Measurements from ENCODE around the gene RBPJ. TPM values are rescaled to one million over a fixed set of nuclear protein-coding genes. Genes with fewer than 3 reads are reported as not detected.
"Not testable (repeated sequence)": the region's sequence is repeated elsewhere in the genome, so short reads cannot be mapped to it uniquely, and the experiment has no call there.

The RBPJ gene
- total RNA-seq, 1 donor from 2014 or later: 162 TPM

DNA sequence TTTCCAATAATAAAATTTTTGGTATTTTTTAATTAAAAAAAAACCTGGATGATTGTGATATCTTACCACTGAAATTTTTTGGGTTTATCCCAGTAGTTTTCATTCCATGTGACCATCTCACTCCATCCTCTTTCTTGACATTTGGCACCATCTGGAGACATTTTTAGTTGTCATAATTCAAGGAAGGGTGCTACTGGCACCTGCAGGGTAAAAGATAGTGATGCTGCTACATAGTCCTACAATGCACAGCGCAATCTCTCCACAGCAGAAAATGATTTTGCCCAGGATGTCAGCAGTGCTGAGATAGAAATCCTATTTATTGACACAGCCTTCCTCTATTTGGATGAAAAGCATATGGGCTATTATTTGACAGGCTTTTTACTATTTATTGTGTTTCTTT lies 79.3 kb downstream of the RBPJ start:
- TF ChIP-seq, protein P1, sequence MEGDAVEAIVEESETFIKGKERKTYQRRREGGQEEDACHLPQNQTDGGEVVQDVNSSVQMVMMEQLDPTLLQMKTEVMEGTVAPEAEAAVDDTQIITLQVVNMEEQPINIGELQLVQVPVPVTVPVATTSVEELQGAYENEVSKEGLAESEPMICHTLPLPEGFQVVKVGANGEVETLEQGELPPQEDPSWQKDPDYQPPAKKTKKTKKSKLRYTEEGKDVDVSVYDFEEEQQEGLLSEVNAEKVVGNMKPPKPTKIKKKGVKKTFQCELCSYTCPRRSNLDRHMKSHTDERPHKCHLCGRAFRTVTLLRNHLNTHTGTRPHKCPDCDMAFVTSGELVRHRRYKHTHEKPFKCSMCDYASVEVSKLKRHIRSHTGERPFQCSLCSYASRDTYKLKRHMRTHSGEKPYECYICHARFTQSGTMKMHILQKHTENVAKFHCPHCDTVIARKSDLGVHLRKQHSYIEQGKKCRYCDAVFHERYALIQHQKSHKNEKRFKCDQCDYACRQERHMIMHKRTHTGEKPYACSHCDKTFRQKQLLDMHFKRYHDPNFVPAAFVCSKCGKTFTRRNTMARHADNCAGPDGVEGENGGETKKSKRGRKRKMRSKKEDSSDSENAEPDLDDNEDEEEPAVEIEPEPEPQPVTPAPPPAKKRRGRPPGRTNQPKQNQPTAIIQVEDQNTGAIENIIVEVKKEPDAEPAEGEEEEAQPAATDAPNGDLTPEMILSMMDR (IDR thresholded peaks at IDR 0.05; ENCODE audit: unreplicated experiment): no peak
- peaks cover 34% of the 10 kb centered on the region for H3K36me3 Mint-ChIP-seq (ENCODE audit: insufficient read depth)
- H3K27me3 Mint-ChIP-seq: no peaks in the 10 kb centered on the region
- peaks cover 2% of the 10 kb centered on the region for H3K9me3 Mint-ChIP-seq (ENCODE audit: low read depth)
- no peak overlapping the region for H3K27ac Mint-ChIP-seq
- DNase-seq (ENCODE audit: low spot score, unreplicated experiment): no peak
- no peak overlapping the region for H3K4me3 Mint-ChIP-seq (ENCODE audit: low read depth)
- peaks cover 23% of the 10 kb centered on the region for H3K4me1 Mint-ChIP-seq (ENCODE audit: low read depth)

DNA sequence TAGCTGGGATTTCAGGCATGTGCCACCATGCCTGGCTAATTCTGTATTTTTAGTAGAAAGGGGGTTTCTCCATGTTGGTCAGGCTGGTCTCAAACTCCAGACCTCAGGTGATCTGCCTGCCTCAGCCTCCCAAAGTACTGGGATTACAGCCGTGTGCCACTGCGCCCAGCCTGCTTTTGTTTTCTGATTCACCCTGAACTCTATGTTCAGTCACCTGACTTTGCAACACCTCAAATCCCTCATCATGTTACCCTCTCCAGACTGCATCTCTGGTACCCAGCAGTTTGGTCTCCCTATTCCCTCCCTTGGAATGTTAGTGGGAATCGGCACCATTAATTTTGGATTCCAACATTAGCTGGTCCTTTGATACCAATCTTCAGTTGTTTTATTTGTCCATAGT lies 81.2 kb downstream of the RBPJ start:
- H3K36me3 Mint-ChIP-seq (ENCODE audit: insufficient read depth): peaks cover 39% of the 10 kb centered on the region
- not testable (repeated sequence) for H3K27me3 Mint-ChIP-seq; H3K9me3 Mint-ChIP-seq (ENCODE audit: low read depth); DNase-seq (ENCODE audit: low spot score, unreplicated experiment); H3K4me3 Mint-ChIP-seq (ENCODE audit: low read depth)
- H3K27ac Mint-ChIP-seq: peak overlapping the region; percentile 70
- peaks cover 23% of the 10 kb centered on the region for H3K4me1 Mint-ChIP-seq (ENCODE audit: low read depth)

DNA sequence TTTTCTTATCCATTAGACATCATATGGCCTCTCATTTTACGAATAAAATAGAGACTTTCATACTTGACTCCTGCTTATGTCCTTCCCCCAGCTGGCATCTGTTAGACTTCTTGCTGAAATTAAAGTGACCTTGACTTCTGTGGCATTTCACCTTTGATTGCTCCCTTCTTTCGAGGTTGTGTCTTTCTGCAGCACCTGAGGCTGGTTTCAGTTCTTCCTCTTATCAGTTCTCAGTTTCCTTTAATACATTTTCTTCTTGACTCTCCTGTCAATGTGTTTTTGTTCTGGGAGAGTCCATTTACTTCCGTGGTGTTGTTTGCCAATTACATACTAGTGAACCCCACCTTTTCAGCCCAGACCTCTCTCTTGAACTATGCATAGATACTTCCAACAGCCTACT lies 81.6 kb downstream of the RBPJ start:
- TF ChIP-seq, protein P1 (IDR thresholded peaks at IDR 0.05; ENCODE audit: unreplicated experiment): no peak
- peak overlapping the region; percentile 70 for H3K27ac Mint-ChIP-seq
- H3K27me3 Mint-ChIP-seq: no peaks in the 10 kb centered on the region
- peaks cover 9% of the 10 kb centered on the region for H3K9me3 Mint-ChIP-seq (ENCODE audit: low read depth)
- DNase-seq (ENCODE audit: low spot score, unreplicated experiment): no peak
- no peak overlapping the region for H3K4me3 Mint-ChIP-seq (ENCODE audit: low read depth)
- peaks cover 42% of the 10 kb centered on the region for H3K36me3 Mint-ChIP-seq (ENCODE audit: insufficient read depth)
- H3K4me1 Mint-ChIP-seq (ENCODE audit: low read depth): peaks cover 23% of the 10 kb centered on the region

DNA sequence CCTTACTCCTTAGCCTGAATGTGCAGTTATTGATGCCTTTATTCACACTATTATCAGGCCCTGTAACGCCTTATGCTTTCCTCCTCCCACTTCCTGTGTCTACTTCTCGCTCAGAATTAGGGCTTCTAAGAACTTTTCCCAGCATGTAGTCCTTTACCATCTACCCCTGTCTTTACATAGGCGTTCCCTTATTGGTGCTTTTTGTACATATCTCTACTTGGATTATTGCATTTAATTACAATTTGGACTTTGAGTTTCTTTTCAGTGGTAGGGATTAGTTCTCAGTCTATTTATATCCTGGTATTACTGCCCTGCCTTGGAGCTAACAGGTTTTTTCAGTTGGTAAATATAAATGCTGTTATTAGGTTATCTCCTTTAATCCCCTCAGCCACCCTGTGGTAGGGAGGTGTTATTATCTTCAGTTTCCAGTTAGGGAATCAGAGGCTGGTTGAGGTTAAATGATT lies 84.0 kb downstream of the RBPJ start:
- H3K4me3 Mint-ChIP-seq (ENCODE audit: low read depth): no peak overlapping the region
- no peak for DNase-seq (ENCODE audit: low spot score, unreplicated experiment)
- H3K9me3 Mint-ChIP-seq (ENCODE audit: low read depth): peaks cover 9% of the 10 kb centered on the region
- H3K4me1 Mint-ChIP-seq (ENCODE audit: low read depth): peaks cover 25% of the 10 kb centered on the region
- peaks cover 42% of the 10 kb centered on the region for H3K36me3 Mint-ChIP-seq (ENCODE audit: insufficient read depth)
- TF ChIP-seq, protein P1 (IDR thresholded peaks at IDR 0.05; ENCODE audit: unreplicated experiment): peak; percentile 16
- no peak overlapping the region for H3K27ac Mint-ChIP-seq
- H3K27me3 Mint-ChIP-seq: no peaks in the 10 kb centered on the region

DNA sequence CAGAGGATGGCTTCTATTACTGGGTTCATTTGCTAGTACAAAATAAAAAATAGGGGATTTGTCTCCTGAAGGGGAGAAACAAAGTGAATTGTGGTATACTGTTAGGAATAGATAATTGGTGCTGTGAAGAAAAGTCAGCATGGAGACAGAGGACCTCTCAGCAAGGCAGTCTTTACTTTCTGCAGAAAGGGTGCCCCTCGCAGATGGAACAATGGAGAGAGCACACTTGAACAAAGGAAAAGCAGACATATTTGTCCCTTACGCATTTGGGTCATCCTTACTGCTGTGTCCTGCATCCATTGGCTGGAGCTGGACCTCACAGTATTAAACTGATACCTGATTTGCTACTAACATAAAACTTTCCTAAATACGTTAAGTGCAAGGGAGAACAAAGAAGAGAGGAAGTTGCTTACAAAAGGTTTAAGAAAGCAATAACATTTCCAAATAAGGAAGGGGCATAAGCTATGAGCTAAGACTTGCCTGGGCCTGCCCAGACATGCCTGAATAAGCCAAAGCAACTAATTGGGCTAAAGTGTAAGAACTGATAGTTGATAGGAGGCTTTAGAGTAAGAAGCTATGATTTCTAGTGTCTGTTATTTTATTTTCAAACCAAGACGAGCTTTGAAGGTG lies 85.6 kb downstream of the RBPJ start:
- H3K4me3 Mint-ChIP-seq (ENCODE audit: low read depth): no peak overlapping the region
- peaks cover 9% of the 10 kb centered on the region for H3K9me3 Mint-ChIP-seq (ENCODE audit: low read depth)
- TF ChIP-seq, protein P1 (IDR thresholded peaks at IDR 0.05; ENCODE audit: unreplicated experiment): no peak
- DNase-seq (ENCODE audit: low spot score, unreplicated experiment): no peak
- H3K27ac Mint-ChIP-seq: no peak overlapping the region
- H3K27me3 Mint-ChIP-seq: no peaks in the 10 kb centered on the region
- H3K4me1 Mint-ChIP-seq (ENCODE audit: low read depth): peaks cover 18% of the 10 kb centered on the region
- H3K36me3 Mint-ChIP-seq (ENCODE audit: insufficient read depth): peaks cover 41% of the 10 kb centered on the region

DNA sequence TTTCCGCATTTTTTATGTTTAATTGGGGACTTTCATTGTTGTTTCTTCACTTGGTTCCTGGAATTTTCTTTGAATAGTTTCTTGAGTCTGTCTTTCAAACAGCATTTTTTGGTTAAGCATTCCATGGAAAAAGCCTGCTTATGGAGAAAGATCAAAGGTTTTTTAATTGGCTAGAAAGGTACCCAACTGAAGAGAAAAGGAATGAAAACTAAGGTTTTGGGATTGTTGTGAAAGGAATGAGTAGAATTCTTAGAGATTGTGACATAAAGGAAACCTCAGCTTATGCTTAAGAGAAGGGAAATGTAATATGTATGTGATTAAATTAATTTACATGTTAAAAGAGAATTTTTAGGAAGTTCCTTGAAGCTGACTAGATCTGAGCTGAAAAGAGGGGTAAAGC lies 86.7 kb downstream of the RBPJ start:
- H3K27me3 Mint-ChIP-seq: no peaks in the 10 kb centered on the region
- no peak for DNase-seq (ENCODE audit: low spot score, unreplicated experiment)
- TF ChIP-seq, protein P1 (IDR thresholded peaks at IDR 0.05; ENCODE audit: unreplicated experiment): no peak
- peaks cover 39% of the 10 kb centered on the region for H3K36me3 Mint-ChIP-seq (ENCODE audit: insufficient read depth)
- no peak overlapping the region for H3K4me3 Mint-ChIP-seq (ENCODE audit: low read depth)
- no peak overlapping the region for H3K27ac Mint-ChIP-seq
- peaks cover 10% of the 10 kb centered on the region for H3K4me1 Mint-ChIP-seq (ENCODE audit: low read depth)
- H3K9me3 Mint-ChIP-seq (ENCODE audit: low read depth): peaks cover 9% of the 10 kb centered on the region

Data from progenitor cell of endocrine pancreas (in vitro differentiated cells).